Measurements from ENCODE around the gene IAH1. TPM values are rescaled to one million over a fixed set of nuclear protein-coding genes. Genes with fewer than 3 reads are reported as not detected.

Gene IAH1
- total and polyA plus RNA-seq, 8 donors = 41.9 to 57.1 (median 50.3) TPM

DNA sequence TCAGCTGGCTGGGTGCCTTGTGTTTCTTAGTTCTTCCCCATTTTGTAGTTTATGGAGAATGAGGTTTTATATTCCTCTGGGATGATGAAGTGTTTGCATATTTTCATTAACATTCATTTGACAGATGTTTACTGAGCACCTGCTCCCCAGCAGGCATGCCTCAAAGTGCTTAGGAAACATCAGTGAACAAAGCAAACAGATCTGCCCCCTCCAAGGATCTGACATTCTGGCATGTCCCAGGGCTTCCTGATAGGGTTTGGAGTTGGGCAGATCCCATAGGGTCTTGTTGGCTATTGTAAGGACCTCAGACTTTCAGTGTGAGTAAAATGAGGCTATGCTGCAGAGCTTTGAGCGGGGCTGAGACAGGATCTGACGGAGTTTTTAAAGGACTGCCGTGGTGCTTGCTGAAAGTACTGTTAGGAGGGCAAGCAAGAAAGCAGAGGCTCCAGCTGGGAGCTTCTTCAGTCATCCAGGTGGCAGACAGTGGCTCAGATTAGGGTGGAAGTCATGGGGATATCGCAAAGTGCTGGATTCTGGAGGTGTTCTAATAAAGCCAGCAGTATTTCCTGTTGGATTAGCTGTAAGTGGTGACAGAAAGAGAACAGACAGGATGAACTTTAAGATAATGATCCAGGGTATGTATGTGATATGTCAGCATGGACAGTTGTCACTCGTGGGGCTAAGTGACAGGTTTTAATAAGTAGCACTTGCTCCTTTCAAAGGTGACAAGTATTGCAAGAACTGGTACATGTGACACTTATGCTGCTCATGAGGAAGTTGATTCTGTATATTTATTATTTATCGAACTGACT lies 11.3 kb upstream of the IAH1 start:
- Histone ChIP-seq H3K4me1 (no peaks in the 10 kb centered on the region), H3K9me3 (no peaks in the 10 kb centered on the region), H3K27ac (no peak overlapping the region), H3K27me3 (no peaks in the 10 kb centered on the region), H3K4me3 (no peak overlapping the region), H3K36me3 (peaks cover 0 to 52% of the 10 kb centered on the region in 2 donors)
- no peak for DNase-seq
- TF ChIP-seq CTCF (IDR thresholded peaks at IDR 0.05) = no peak
- intact Hi-C loops (cut with DNase I) = no loop called here
- ATAC-seq = no peak

DNA sequence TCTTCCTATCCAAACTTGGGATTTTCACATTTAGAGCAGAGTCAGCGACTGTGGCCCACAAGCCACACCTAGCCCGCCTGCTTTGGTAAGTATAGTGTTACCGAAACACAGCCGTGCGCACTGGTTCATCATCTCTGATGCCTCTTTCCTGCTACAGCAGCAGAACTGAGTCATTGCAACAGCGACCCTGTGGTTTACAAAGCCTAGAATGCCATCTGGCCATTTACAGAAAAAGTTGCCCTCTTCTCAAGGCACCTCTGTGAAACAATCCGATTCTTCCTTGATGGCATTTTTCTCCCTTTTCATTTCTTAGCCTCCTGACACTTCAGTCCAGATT lies 10.7 kb upstream of the IAH1 start:
- no peaks in the 10 kb centered on the region for H3K9me3 ChIP-seq
- DNase-seq (no peak), ATAC-seq (no peak)
- intact Hi-C loops (cut with DNase I) = no loop called here
- H3K27ac ChIP-seq = no peak overlapping the region
- no peak for TF ChIP-seq CTCF (IDR thresholded peaks at IDR 0.05)
- H3K4me3 ChIP-seq = no peak overlapping the region
- H3K4me1 ChIP-seq = no peaks in the 10 kb centered on the region
- peaks cover 0 to 46% of the 10 kb centered on the region in 2 donors for H3K36me3 ChIP-seq
- H3K27me3 ChIP-seq = no peaks in the 10 kb centered on the region

GRCh38 chr2:9465170-9465569 lies 9.2 kb upstream of the IAH1 start:
- TF ChIP-seq CTCF (IDR thresholded peaks at IDR 0.05) = no peak

DNA sequence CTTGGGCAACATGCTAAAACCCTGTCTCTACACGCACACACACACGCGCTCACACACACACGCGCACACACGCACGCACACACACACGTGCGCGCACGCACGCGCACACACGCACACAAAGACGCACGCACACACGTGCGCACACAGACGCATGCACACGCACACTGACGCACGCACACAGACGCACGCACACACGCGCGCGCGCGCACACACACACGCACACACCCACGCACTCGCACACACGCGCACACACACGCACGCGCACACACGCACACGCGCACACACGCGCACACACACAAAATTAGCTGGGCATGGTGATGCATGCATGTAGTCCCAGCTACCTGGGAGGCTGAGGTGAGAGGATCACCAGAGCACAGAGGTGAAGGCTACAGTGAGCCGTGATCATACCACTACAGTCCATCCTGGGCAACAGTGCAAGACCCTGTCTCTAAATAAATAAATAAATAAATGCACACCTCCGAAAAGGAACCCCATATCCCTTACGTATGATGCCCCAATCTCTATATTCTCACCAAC lies 8.1 kb upstream of the IAH1 start:
- ATAC-seq = no peak
- no peaks in the 10 kb centered on the region for H3K4me1 ChIP-seq
- H3K27me3 ChIP-seq = no peaks in the 10 kb centered on the region
- no peak for DNase-seq
- no peaks in the 10 kb centered on the region for H3K9me3 ChIP-seq
- H3K27ac ChIP-seq = no peak overlapping the region
- intact Hi-C loops (cut with DNase I) = no loop called here
- no peak for TF ChIP-seq CTCF (IDR thresholded peaks at IDR 0.05)
- no peak overlapping the region for H3K4me3 ChIP-seq
- peaks cover 0 to 32% of the 10 kb centered on the region in 2 donors for H3K36me3 ChIP-seq

More at GRCh38 chr2:9465170-9465569, 9.2 kb upstream of the IAH1 start:
- H3K27ac ChIP-seq = no peak overlapping the region
- H3K4me3 ChIP-seq = no peak overlapping the region
- H3K36me3 ChIP-seq = peaks cover 0 to 40% of the 10 kb centered on the region in 2 donors
- DNase-seq (no peak), ATAC-seq (peak; percentile 22)
- H3K9me3 ChIP-seq = no peaks in the 10 kb centered on the region
- H3K27me3 ChIP-seq = no peaks in the 10 kb centered on the region
- intact Hi-C loops (cut with DNase I) = no loop called here
- H3K4me1 ChIP-seq = no peaks in the 10 kb centered on the region

DNA sequence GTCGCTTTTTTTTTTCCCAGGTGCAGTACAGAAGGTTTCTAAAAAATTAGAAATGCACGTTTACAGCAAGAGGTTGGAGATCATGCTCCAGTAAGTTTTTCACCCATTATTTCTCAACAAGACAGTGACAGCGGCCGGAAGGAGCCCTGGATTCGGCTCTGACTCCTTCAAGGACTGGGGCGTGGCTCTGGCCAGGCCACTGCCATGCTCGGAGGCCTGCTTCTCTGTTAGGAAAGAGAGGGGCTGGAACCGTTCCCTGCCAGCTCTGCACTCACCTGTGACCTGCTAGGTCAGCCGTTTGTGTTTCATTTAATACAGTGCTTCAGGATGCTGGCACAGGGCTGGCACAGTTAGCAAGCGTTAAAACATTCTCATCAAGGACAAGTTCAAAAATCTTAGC lies 6.7 kb upstream of the IAH1 start:
- Histone ChIP-seq H3K27ac (no peak overlapping the region), H3K36me3 (peaks cover 0 to 27% of the 10 kb centered on the region in 2 donors), H3K27me3 (no peaks in the 10 kb centered on the region), H3K9me3 (no peaks in the 10 kb centered on the region), H3K4me3 (no peak overlapping the region), H3K4me1 (no peaks in the 10 kb centered on the region)
- intact Hi-C loops (cut with DNase I) = no loop called here
- peak; percentile 97 for ATAC-seq
- no peak for TF ChIP-seq CTCF (IDR thresholded peaks at IDR 0.05)
- peak in 2 of 4 donors; percentile 74 to 80 for DNase-seq

All from left lung (tissue), 10 donors.